Stomach smooth muscle (tissue), 2 donors: Measurements from ENCODE around the gene RPL6.
"Not testable (repeated sequence)": the region's sequence is repeated elsewhere in the genome, so short reads cannot be mapped to it uniquely, and the experiment has no call there.

Source experiments
- H3K27ac ChIP-seq: one replicate; pipeline ENCODE4 v1.7.0; 2013; ENCODE audit warnings: mild to moderate bottlenecking, low read length, inconsistent platforms
- H3K27me3 ChIP-seq, 2 donors: one replicate each; pipeline ENCODE4 v1.7.0; 2013; ENCODE audit warnings: low read length in 2 of 2; ENCODE audit not compliant: insufficient read depth in 2 of 2, control insufficient read depth in 1 of 2
- H3K36me3 ChIP-seq, 2 donors: one replicate each; pipeline ENCODE4 v1.7.0; 2013; ENCODE audit warnings: low read length in 2 of 2; ENCODE audit not compliant: control insufficient read depth in 2 of 2, insufficient read depth in 2 of 2
- H3K4me1 ChIP-seq: one replicate; pipeline ENCODE4 v1.7.0; 2013; ENCODE audit warnings: low read length; ENCODE audit not compliant: control insufficient read depth, insufficient read depth
- H3K4me3 ChIP-seq, 2 donors: one replicate each; pipeline ENCODE4 v1.7.0; 2013; ENCODE audit warnings: low read length in 2 of 2
- H3K9ac ChIP-seq, 2 donors: one replicate each; pipeline ENCODE4 v1.7.0; 2013; ENCODE audit warnings: low read length in 2 of 2, mild to moderate bottlenecking in 1 of 2
- H3K9me3 ChIP-seq, 2 donors: one replicate each; pipeline ENCODE4 v1.7.0; 2013; ENCODE audit warnings: low read length in 2 of 2; ENCODE audit not compliant: control insufficient read depth in 2 of 2
- donor health status: healthy.
- donor health status: Pancreatic carcinoma.

Gene RPL6

GRCh38 chr12:112439769-112440168, 30.4 kb upstream of the RPL6 start:
- Histone ChIP-seq H3K4me3 (no peak overlapping the region), H3K27me3 (no peaks in the 10 kb centered on the region), H3K27ac (no peak overlapping the region), H3K4me1 (no peaks in the 10 kb centered on the region), H3K9ac (no peak overlapping the region), H3K9me3 (no peaks in the 10 kb centered on the region), H3K36me3 (no peaks in the 10 kb centered on the region)

DNA sequence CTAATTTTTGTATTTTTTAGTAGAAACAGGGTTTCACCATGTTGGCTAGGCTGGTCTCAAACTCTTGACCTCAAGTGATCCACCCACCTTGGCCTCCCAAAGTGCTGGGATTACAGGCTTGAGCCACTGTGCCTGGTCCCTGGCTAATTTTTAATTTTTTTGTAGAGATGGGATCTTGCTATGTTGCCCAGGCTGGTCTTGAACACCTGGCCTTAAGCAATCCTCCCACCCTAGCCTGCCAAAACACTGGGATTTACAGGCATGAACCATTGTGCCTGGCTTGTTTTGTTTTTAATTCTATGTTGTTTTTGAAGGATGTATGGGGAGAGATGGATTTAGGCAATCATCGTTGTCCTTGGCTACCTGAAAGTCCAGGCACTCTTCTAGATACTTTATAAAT, 29.2 kb upstream of the RPL6 start:
- H3K27me3 ChIP-seq, H3K4me1 ChIP-seq, H3K4me3 ChIP-seq, H3K27ac ChIP-seq, H3K36me3 ChIP-seq, H3K9ac ChIP-seq, H3K9me3 ChIP-seq: not testable (repeated sequence)

DNA sequence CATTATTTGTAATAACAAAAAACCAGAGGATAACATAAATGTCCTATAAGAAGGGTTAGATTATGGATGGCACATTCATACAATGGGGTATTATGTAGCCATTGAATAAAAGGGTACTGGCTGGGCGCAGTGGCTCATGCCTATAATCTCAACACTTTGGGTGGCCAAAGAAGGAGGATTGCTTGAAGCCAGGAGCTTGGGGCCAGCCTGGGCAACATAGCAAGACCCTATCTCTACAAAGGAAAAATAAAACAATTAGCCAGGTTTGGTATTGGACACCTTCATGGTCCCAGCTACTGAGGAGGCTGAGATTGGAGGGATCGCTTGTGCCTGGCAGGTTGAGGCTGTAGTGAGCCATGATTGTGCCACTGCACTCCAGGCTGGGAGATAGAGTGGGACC, 24.1 kb upstream of the RPL6 start:
- H3K4me3 ChIP-seq = no peak overlapping the region
- no peaks in the 10 kb centered on the region for H3K36me3 ChIP-seq
- no peaks in the 10 kb centered on the region for H3K4me1 ChIP-seq
- no peak overlapping the region for H3K9ac ChIP-seq
- no peaks in the 10 kb centered on the region for H3K27me3 ChIP-seq
- no peak overlapping the region for H3K27ac ChIP-seq
- H3K9me3 ChIP-seq = no peaks in the 10 kb centered on the region

DNA sequence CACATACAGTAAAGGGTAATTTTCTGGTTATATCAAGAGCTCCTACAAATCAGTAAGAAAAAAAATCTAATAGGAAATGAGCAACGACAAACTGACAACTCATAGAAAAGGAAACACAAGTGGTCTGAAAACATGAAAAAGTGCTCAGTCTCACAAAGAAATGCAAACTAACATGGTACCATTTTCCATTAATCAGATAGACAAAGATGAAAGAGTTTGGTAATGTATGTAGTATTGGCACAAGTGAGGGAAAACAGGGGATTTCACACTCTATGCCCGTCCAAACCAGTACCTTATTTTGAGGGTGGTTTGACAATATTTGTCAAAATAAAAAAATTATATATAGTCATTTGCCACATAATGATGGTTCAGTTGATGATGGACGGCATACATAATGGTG, 22.6 kb upstream of the RPL6 start:
- H3K4me1 ChIP-seq = no peaks in the 10 kb centered on the region
- H3K27me3 ChIP-seq = no peaks in the 10 kb centered on the region
- no peak overlapping the region for H3K27ac ChIP-seq
- no peak overlapping the region for H3K9ac ChIP-seq
- H3K9me3 ChIP-seq = no peaks in the 10 kb centered on the region
- H3K36me3 ChIP-seq = no peaks in the 10 kb centered on the region
- H3K4me3 ChIP-seq = no peak overlapping the region

DNA sequence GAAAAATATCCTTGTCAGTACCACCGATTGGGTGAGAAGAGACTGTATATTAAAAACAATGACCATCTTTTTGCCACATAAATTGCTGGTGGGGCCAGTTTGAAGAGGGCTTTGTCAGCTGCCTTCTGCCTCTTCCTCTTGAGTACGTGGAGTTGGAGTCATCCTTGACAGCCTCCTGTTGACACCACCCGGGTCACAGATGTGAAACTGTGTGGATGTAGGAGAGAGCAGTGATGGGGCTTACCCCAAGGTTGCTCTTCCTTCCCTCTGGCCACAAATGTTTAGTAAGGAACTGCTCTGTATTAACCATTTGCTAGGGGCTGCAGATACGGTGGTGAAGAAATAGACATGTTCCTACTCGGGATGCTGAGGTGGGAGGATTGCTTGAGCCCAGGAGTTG, 21.5 kb upstream of the RPL6 start:
- Histone ChIP-seq H3K4me1 (no peaks in the 10 kb centered on the region), H3K9ac (no peak overlapping the region), H3K9me3 (no peaks in the 10 kb centered on the region), H3K27ac (no peak overlapping the region), H3K4me3 (no peak overlapping the region), H3K27me3 (no peaks in the 10 kb centered on the region), H3K36me3 (no peaks in the 10 kb centered on the region)

GRCh38 chr12:112427760-112428159, 18.4 kb upstream of the RPL6 start:
- no peak overlapping the region for H3K4me3 ChIP-seq
- H3K9ac ChIP-seq = no peak overlapping the region
- H3K36me3 ChIP-seq = no peaks in the 10 kb centered on the region
- H3K27ac ChIP-seq = no peak overlapping the region
- no peaks in the 10 kb centered on the region for H3K9me3 ChIP-seq
- H3K4me1 ChIP-seq = peaks cover 2% of the 10 kb centered on the region
- no peaks in the 10 kb centered on the region for H3K27me3 ChIP-seq

DNA sequence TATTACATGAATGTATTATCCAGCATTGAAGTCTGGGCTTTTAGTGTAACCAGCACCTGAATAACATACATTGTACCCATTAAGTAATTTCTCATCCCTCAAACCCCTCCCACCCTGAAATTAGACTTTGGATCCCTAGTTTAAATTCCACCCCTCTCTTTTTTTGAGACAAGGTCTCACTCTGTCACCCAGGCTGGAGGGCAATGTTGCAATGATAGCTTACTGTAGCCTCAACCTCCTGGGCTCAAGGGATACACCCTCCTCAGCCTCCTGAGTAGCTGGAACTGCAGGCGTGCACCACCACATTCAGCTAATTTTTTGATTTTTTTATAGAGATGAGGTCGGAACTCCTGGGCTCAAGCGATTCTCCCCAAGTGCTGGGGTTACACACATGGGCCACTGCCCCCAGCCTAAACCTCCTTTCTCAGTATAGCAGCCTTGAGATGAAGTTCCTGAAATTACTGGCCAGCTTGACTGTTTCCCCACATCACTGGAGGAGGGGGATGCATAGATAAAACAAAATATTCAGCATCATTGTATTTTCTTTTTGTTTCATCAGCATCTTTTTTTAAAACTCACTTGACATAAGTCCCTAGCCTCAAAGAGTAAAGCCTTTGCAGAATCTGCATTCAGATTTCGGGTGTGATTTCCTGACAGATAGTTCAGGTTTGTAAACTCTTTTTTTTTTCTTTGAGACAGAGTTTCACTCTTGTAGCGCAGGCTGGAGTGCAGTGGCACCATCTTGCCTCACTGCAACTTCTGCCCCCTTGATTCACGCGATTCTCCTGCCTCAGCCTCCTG, 16.4 kb upstream of the RPL6 start:
- peaks cover 3% of the 10 kb centered on the region for H3K4me1 ChIP-seq
- H3K9ac ChIP-seq = no peak overlapping the region
- no peak overlapping the region for H3K4me3 ChIP-seq
- no peaks in the 10 kb centered on the region for H3K27me3 ChIP-seq
- no peaks in the 10 kb centered on the region for H3K9me3 ChIP-seq
- no peak overlapping the region for H3K27ac ChIP-seq
- no peaks in the 10 kb centered on the region for H3K36me3 ChIP-seq

- Histone ChIP-seq H3K36me3 (no peaks in the 10 kb centered on the region), H3K4me3 (no peak overlapping the region), H3K27me3 (no peaks in the 10 kb centered on the region), H3K27ac (no peak overlapping the region), H3K9me3 (no peaks in the 10 kb centered on the region), H3K9ac (no peak overlapping the region), H3K4me1 (peaks cover 13% of the 10 kb centered on the region)
These were observed 14.7 kb upstream of the RPL6 start for GRCh38 chr12:112424126-112424525.

DNA sequence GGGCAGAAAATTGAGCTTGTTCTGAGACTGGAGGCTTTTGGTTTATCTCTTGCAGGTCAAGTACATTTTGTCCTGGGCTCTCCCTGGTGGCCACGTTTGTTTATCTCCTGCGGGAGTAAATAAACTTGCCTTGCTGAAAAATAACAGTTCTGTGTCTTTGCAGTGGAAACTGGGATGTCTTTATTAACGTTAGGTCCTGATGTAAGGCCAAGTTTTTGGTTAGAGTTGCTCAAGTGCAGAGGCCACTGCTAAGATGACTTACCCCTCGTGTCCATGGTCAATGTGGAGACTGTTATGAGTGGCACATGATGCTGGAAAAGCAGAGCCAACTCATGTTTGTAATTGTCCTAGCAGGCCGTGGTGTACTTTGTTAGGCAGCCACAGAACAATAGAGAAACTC, 13.1 kb upstream of the RPL6 start:
- Histone ChIP-seq H3K27ac (no peak overlapping the region), H3K36me3 (no peaks in the 10 kb centered on the region), H3K4me3 (no peak overlapping the region), H3K9ac (no peak overlapping the region), H3K4me1 (peaks cover 16% of the 10 kb centered on the region), H3K27me3 (no peaks in the 10 kb centered on the region), H3K9me3 (no peaks in the 10 kb centered on the region)

- Histone ChIP-seq H3K27me3 (no peaks in the 10 kb centered on the region), H3K9me3 (no peaks in the 10 kb centered on the region), H3K4me3 (no peak overlapping the region), H3K4me1 (peaks cover 16% of the 10 kb centered on the region), H3K36me3 (no peaks in the 10 kb centered on the region), H3K9ac (no peak overlapping the region), H3K27ac (no peak overlapping the region)
These were observed 12.0 kb upstream of the RPL6 start for GRCh38 chr12:112421363-112421762.

DNA sequence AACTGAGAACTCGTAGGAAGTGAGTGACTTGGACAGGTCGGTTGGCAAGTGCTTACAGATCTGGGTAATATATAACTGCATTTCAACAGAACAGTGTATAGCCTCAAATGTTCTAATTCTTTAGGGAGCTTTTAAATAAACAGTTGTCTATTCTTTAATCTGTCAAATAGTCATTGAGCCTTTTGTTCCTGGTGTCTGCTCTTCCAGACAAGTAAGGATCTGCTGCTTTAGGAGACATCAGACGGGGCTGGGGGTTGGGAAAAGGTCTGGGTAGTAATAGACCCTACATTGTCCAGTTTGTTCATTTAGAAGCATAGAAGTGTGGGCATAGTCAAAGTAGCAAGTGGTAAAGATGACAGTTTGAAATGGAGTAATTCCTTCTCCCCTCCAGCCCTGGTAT, 11.3 kb upstream of the RPL6 start:
- Histone ChIP-seq H3K36me3 (no peaks in the 10 kb centered on the region), H3K27me3 (no peaks in the 10 kb centered on the region), H3K4me3 (no peak overlapping the region), H3K9me3 (no peaks in the 10 kb centered on the region), H3K4me1 (peaks cover 16% of the 10 kb centered on the region), H3K9ac (no peak overlapping the region), H3K27ac (no peak overlapping the region)
